HG02973 (cell line): ENCODE measurements around the gene VAV1.
"Not testable (repeated sequence)": the region's sequence is repeated elsewhere in the genome, so short reads cannot be mapped to it uniquely, and the experiment has no call there.

Source experiments
- ATAC-seq: cut with Tn5 transposase; IDR thresholded peaks from one replicate; pipeline ENCODE4 v1.9.1; 2021; ENCODE audit warnings: moderate library complexity; ENCODE audit not compliant: unreplicated experiment

The VAV1 gene

GRCh38 chr19:6842871-6843607, 70.5 kb downstream of the VAV1 start:
- ATAC-seq: no peak

- ATAC-seq: no peak
Measured at GRCh38 chr19:6847828-6848200, 75.3 kb downstream of the VAV1 start.

DNA sequence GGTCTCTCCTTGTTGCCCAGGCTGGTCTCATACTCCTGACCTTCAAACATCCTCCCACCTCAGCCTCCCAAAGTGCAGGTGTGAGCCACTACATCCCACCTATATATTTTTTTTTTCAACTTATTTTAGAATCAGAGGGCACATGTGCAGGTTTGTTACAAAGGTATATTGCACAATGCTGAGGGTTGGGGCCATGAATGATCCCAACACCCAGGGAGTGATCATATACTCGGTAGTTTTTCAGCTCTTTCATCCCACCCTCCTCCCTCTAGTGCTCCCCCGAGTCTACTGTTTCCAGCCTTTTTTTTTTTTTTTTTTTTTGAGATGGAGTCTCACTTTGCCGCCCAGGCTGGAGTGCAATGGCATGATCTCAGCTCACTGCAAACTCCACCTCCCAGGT, 76.5 kb downstream of the VAV1 start:
- ATAC-seq: no peak

DNA sequence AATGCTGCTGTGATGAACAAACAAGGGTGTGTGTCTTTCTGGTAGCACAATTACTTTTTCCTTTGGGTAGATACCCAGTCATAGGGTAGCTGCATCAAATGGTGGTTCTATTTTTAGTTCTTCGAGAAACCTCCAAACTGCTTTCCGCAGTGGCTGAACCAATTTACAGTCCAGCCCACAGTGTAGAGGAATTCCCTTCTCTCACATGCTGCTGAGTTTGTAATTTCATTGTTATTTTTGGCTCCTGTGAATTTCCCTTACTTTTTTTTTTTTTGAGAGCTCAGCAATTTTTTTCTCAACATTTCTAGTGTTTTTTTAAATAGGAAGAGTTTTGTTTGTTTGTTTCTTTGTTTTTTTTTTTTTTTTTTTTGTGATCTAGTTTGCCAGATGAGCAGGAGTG, 77.4 kb downstream of the VAV1 start:
- ATAC-seq: no peak

DNA sequence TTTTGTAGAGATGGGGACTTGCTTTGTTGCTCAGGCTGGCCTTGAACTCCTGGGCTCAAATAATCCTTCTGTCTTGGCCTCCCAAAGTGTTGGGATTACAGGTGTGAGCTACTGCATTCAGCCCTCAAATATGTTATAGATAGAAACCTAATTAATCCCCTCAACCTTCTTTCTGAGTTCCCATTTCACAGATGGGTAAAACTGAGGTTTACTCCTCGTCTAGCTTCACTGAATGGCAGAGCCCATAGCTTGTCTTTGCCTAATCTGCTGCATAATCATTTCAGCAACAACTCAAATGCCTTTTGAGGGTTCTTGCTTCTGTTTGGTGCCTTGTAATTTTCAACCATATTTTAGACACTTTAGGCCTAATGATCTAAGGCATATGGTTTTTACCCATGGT, 78.9 kb downstream of the VAV1 start:
- no peak for ATAC-seq

DNA sequence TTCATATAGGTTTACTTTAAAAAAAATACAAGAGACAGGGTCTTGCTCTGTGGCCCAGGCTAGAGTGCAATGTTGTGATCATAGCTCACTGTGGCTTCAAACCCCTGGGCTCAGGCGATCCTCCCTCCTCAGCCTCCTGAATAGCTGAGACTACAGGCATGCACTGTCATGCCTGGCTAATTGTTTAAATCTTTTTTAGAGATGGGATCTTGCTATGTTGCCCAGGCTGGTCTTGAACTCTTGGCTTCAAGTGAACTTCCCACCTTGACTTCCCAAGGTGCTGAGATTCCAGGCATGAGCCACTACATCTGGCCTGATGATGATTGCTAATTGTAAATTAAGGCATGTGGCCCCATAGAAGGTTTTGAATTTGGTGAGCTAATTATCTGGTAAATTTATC, 79.5 kb downstream of the VAV1 start:
- ATAC-seq: no peak

DNA sequence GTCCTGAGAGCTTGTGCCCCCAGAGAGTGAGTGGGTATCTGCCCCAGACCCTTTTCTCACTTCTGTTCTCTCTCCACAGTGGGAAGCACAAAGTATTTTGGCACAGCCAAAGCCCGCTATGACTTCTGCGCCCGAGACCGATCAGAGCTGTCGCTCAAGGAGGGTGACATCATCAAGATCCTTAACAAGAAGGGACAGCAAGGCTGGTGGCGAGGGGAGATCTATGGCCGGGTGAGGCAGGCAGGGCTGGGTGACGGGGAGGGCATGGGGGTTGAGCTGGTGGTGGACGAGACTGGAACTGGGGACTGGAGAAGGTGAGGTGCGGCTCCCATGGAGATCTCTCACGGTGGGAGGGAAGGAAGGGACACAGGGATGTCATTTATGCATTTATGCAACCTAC, 81.4 kb downstream of the VAV1 start:
- no peak for ATAC-seq

DNA sequence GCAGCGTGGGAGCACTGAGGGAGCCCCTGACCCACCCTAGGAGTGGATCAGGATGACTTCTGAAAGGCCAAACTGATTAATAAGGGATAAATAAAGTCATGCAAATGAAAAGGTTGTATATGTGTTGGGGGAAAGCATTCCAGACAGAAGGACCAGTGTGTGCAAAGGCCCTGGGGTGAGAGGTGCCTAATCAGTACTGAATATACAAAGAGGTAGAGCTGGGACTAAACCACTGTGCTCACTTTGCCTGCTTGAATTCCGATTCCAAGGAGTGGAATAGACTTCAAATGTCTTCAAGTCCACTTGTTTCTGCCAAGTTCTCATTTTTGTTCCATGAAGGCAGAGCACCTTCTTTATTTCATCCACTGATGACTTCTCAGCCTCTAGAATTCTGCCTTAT, 82.2 kb downstream of the VAV1 start:
- ATAC-seq: no peak

GRCh38 chr19:6856749-6857372, 84.4 kb downstream of the VAV1 start:
- ATAC-seq: no peak

GRCh38 chr19:6861683-6862286, 89.3 kb downstream of the VAV1 start:
- no peak for ATAC-seq

GRCh38 chr19:6862673-6863078, 90.2 kb downstream of the VAV1 start:
- ATAC-seq: peak; percentile 52

DNA sequence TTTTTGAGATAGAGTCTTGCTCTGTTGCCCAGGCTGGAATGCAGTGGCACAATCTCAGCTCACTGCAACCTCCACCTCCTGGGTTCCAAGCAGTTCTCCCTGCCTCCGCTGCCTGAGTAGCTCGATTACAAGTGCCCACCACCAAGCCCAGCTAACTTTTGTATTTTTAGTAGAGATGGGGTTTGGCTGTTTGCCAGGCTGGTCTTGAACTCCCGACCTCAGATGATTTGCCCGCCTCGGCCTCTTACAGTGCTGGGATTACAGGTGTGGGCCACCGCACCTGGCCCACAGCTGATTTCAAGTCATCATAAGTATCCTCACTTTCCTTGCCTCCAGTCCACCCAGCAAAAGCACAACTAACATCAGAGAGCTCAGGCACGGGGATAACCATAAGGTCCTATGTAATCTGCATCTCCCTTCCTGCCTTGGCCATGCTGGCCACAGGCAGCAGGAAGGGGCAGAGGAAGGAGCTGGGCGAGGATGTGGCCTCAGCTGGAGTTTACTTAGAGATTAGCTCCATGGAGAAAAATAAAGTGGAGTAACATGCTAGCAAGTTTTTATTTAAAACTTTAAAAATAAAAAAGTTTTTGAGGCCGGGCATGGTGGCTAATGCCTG, 91.9 kb downstream of the VAV1 start:
- ATAC-seq: no peak

DNA sequence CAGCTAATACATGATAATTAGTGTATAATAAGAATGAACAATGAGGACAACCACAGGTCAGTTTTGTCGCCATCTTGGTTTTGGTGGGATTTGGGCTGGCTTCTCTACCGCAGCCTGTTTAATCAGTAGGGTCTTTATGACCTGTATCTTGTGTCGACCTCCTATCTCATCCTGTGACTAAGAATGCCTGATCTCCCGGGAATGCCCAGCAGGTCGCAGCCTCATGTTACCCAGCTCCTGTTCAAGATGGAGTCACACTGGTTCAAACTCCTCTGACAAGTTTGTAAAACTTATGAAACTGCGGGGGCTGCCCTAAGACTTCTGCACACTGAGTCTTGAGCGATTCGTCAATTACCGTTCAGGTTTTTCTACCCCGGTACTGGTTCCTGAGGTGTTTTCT, 93.3 kb downstream of the VAV1 start:
- no peak for ATAC-seq

GRCh38 chr19:6866741-6867151, 94.2 kb downstream of the VAV1 start:
- ATAC-seq: no peak

GRCh38 chr19:6868351-6868750, 95.8 kb downstream of the VAV1 start:
- ATAC-seq: no peak

GRCh38 chr19:6869151-6869882, 96.8 kb downstream of the VAV1 start:
- ATAC-seq: not testable (repeated sequence)

DNA sequence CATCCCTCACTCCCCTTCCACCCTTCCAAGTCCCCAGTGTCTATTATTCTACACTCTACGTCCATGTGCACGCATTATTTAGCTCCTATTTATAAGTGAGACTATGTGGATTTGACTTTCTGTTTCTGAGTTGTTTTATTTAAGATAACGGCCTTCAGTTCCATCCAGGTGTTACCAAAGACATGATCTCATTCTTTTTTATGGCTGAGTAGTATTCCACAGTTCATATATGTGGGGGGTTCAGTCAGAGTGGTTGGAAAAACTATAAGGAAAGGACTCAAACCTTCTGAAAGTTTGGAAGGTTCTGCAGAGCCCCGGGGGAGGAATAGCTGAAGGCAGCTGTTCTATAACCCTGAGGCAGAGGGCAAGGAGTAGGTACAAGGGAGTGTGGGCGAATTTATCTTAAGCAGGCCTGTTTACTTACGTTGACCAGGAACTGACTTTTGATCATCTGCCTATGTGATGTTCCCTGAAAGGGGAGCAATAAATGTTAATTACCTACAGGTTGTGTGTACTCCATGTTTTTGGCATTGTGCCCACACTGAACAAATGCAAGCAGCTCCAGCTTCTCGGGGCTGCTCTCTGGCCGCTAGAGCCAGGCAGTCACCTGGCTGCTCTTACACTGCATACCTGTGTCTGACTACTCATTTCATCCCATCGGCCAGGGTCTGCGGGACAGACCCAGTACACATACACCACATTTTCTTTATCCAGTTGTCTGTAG, 101.4 kb downstream of the VAV1 start:
- ATAC-seq: no peak

GRCh38 chr19:6875218-6875617, 102.7 kb downstream of the VAV1 start:
- ATAC-seq: no peak

- no peak for ATAC-seq
Measured at GRCh38 chr19:6876748-6877147, 104.2 kb downstream of the VAV1 start.

GRCh38 chr19:6877766-6878165, 105.3 kb downstream of the VAV1 start:
- no peak for ATAC-seq
